ENCODE data around the gene PLD6.

Gene PLD6

GRCh38 chr17:17152385-17152784 is 53.7 kb downstream of the PLD6 start:
- no peak for FAIRE-seq

GRCh38 chr17:17151962-17152361 is 54.2 kb downstream of the PLD6 start:
- no peak for FAIRE-seq

DNA sequence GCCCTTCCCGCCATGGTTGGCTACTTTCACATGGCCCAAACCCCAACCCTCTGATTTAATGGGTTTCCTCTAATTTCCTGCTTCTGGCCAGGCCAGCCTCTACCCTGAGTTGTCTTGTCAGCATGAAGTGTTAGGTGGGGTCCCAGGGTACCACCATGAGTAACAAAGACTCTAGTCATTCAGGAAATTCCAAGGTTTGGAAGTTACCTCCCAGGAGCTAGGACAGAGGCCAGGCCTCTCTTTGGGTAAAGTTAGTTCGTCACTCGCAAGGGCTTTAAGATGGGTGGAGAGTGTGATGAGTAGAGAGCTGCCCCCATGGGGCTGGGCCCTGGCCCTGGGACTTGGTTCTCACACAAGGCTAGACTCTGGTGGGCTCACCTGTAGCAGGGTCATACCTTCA is 54.6 kb downstream of the PLD6 start:
- no peak for FAIRE-seq

GRCh38 chr17:17151055-17151454 is 55.1 kb downstream of the PLD6 start:
- FAIRE-seq: no peak

Measured in TTC549 (cell line).